Transverse colon (tissue), 4 donors: ENCODE data around the gene SSH2.

Source experiments
- CTCF ChIP-seq, 5 experiments: fragments of 200-600 bp in 3 of 5; fragments of 450-650 bp in 2 of 5; sonication (generic) in 3 of 5; IDR thresholded peaks; 1 replicate in 2 of 5; 2 replicates in 3 of 5; pipeline ENCODE4 v1.5.1; 2016 to 2017; ENCODE audit warnings: antibody characterized with exemption in 5 of 5, inconsistent platforms in 3 of 5, mild to moderate bottlenecking in 2 of 5, moderate library complexity in 1 of 5
- EP300 ChIP-seq: sonication (generic); formaldehyde crosslinking; IDR thresholded peaks from one replicate; pipeline ENCODE4 v1.6.1; 2017; ENCODE audit warnings: antibody characterized with exemption, low read depth
- POLR2A ChIP-seq: fragments of 450-650 bp; IDR thresholded peaks from one replicate; pipeline ENCODE4 v1.6.1; 2016; ENCODE audit warnings: antibody characterized with exemption, mild to moderate bottlenecking, moderate library complexity
- POLR2AphosphoS5 ChIP-seq, 3 donors: sonication (generic); formaldehyde crosslinking; IDR thresholded peaks; one replicate each; pipeline ENCODE4 v1.6.1; 2016; ENCODE audit warnings: antibody characterized with exemption in 3 of 3

DNA sequence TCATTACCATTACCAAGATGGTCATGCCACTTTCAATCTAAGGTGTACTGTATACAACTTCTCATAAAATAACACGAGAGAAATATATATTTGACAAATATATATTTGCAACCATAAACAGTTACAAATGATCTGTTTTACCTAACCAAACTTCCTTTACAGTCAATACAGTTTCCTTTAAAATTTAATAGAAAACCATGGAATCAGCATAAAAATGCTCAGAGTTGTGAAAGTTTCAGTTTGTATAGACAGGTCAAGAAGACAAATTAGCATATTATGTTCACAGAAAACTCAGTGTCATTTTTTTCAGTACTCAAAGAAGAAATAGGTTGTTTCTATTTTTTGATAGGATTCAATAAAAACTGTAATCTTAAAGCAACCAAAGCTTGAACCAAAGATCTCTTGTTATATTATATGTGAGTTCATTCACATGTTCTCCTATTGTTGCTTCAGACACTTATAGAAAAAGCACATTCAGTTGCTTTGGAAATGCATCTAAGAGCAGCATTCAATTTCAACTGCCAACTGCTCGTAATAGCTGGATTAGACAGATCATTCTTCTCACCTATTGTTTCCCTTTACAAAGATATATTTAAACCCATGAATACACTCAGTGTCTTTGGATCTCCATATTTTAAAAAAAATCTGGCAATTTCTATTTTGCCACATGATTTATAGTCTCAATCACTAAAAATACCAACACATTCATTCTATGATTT, 15.1 kb downstream of the SSH2 start:
- TF ChIP-seq EP300 (no peak), CTCF (IDR thresholded peaks at IDR 0.05) (no peak), POLR2AphosphoS5 (IDR thresholded peaks at IDR 0.05) (no peak), POLR2A (no peak)
